ENCODE data around the gene ACP4. TPM values are rescaled to one million over a fixed set of nuclear protein-coding genes. Genes with fewer than 3 reads are reported as not detected.

The ACP4 gene, protein sequence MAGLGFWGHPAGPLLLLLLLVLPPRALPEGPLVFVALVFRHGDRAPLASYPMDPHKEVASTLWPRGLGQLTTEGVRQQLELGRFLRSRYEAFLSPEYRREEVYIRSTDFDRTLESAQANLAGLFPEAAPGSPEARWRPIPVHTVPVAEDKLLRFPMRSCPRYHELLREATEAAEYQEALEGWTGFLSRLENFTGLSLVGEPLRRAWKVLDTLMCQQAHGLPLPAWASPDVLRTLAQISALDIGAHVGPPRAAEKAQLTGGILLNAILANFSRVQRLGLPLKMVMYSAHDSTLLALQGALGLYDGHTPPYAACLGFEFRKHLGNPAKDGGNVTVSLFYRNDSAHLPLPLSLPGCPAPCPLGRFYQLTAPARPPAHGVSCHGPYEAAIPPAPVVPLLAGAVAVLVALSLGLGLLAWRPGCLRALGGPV
- not detected in 2 replicates for total RNA-seq

DNA sequence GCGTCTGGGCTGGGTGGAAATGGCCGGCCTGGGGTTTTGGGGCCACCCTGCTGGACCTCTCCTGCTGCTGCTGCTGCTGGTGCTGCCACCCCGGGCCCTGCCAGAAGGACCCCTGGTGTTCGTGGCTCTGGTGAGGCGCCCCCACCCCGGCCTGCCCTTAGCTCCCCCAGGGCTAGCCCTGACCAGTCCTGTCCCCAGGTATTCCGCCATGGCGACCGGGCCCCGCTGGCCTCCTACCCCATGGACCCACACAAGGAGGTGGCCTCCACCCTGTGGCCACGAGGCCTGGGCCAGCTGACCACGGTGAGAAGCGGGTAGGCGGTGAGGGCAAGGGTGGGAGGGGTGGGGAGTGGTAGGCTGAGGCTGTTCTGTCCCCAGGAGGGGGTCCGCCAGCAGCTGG is at the start of gene ACP4:
ACP4 (plus strand) TSS at position 20 of the 400 bp plus-strand sequence; CDS start at position 20, 0 bp downstream.

DNA sequence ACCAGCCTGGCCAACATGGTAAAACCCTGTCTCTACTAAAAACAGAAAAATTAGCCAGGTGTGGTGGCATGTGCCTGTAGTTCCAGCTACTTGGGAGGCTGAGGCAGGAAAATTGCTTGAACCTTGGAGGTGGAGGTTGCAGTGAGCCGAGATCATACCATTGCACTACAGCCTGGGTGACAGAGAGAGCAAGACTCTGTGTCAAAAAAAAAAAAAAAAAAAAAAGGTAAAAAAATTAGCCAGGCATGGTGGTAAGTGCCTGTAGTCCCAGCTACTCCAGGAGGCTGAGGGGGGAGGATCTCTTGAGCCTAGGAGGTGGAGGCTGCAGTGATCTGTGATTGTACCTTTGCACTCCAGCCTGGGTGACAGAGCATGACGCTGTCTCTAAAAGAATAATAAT is 20.1 kb upstream of the ACP4 start, which contains the start of gene GPR32:
GPR32 (plus strand) TSS at position 301 of the 400 bp plus-strand sequence. CDS start 137 bp downstream, outside the sequence.

GRCh38 chr19:50823389-50824042 is 33.3 kb downstream of the ACP4 start, which contains the start of gene KLK1:
Gene KLK1, minus strand, starts transcription at chr19:50823787. Its CDS starts 39 bp downstream, at chr19:50823748.

DNA sequence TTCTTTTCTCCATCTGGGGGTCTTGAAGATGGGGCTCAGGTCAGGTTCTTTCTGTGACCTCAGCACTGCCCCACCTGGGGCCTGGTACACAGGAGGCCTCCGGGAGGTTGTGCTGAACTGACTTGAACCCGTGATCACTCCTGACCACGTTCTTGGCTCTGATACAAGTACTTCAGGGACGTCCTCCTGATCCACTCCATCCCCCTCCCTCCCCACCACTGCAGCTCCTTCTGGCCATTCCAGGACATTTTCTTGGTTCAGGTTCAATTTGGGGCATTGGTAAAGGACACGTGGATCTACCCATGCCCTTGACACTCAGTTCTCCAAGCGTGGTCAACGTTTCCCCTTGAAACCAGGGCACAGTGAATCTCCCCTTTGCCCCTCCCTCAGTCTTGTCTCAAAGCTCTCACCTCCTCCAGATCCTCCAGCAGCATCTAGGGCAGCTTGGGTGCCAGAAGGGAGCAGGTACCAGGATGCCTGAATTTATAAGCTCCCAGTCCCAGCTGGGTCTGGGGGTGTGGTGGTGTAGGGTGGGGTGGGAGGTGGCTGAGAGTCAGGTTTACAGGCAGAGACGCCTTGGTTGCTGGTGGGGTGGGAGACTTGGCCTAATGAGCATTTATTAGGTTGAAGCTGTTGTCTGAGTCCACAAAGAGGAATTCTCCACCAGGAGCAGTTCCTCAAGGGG is 43.0 kb downstream of the ACP4 start, which contains the start of gene KLK15:
KLK15 (minus strand) TSS at position 458 of the 685 bp plus-strand sequence. CDS start 2,082 bp downstream, outside the sequence.

Small RNA genes within 50 kb of the gene (small RNA-seq; reads per million reads assigned to genes)
- gene SNORD88A (137 reads per million, percentile 98 among the genes with 10 or more reads in this experiment), gene SNORD88B (not detected), gene SNORD88C (not detected)

Other genes with a start within 250 kb of the ACP4 start
- gene LRRC4B, start 222.0 kb upstream of the ACP4 start, total RNA-seq = under 0.01 and 0.16 TPM in 2 replicates
- gene SYT3, start 150.5 kb upstream of the ACP4 start, total RNA-seq = 0.16 TPM in 1 of 2 replicates, not detected in the other
- 0.49 TPM in 1 of 2 replicates, not detected in the other for gene C19orf81, start 141.0 kb upstream of the ACP4 start, total RNA-seq
- gene SHANK1, start 70.6 kb upstream of the ACP4 start, total RNA-seq = 10.4 and 14.0 TPM in 2 replicates
- 56.5 and 68.2 TPM in 2 replicates for gene CLEC11A, start 67.1 kb upstream of the ACP4 start, total RNA-seq
- not detected in 2 replicates for gene GPR32, start 20.0 kb upstream of the ACP4 start, total RNA-seq
- gene KLK1, start 33.4 kb downstream of the ACP4 start, total RNA-seq = not detected in 2 replicates
- gene KLK15, start 43.2 kb downstream of the ACP4 start, total RNA-seq = not detected in 2 replicates
- not detected in 2 replicates for gene KLK3, start 64.5 kb downstream of the ACP4 start, total RNA-seq
- not detected in 2 replicates for gene KLK2, start 83.0 kb downstream of the ACP4 start, total RNA-seq
- gene KLK4, start 121.0 kb downstream of the ACP4 start, total RNA-seq = not detected in 2 replicates
- 0.65 and 3.3 TPM in 2 replicates for gene KLK5, start 162.6 kb downstream of the ACP4 start, total RNA-seq
- gene KLK6, start 179.2 kb downstream of the ACP4 start, total RNA-seq = 0.61 TPM in 1 of 2 replicates, not detected in the other
- 0.32 and 0.49 TPM in 2 replicates for gene KLK7, start 193.5 kb downstream of the ACP4 start, total RNA-seq
- 0.16 and 0.49 TPM in 2 replicates for gene KLK8, start 211.2 kb downstream of the ACP4 start, total RNA-seq
- gene KLK10, start 229.3 kb downstream of the ACP4 start, total RNA-seq = 0.12 TPM in 1 of 2 replicates, not detected in the other
- gene KLK11, start 236.2 kb downstream of the ACP4 start, total RNA-seq = not detected in 2 replicates
- gene KLK12, start 244.6 kb downstream of the ACP4 start, total RNA-seq = not detected in 2 replicates

All from hair follicle dermal papilla cell (primary cell).